K562 (cell line): Measurements from ENCODE around the gene KMT2E.

Experiments
- CEBPB ChIP-seq: fragments of 450-650 bp; IDR thresholded peaks from 2 replicates; pipeline ENCODE4 v1.6.1; 2016; ENCODE audit warnings: missing genetic modification characterization, missing compliant biosample characterization
- HDAC2 ChIP-seq: fragments of 450-650 bp; IDR thresholded peaks from 2 replicates; pipeline ENCODE4 v1.6.1; 2016; ENCODE audit warnings: mild to moderate bottlenecking
- MXI1 ChIP-seq: IDR thresholded peaks from 2 replicates; pipeline ENCODE4 v1.6.1; 2011; ENCODE audit warnings: low read depth, mild to moderate bottlenecking, improper control_type of control experiment, low read length
- TAF15 ChIP-seq: fragments of 200-400 bp; formaldehyde crosslinking; IDR thresholded peaks from 2 replicates; pipeline ENCODE4 v1.6.1; 2017; ENCODE audit warnings: mild to moderate bottlenecking, low read depth, low read length, moderate library complexity
- ZBTB43 ChIP-seq: sonication (generic); formaldehyde crosslinking; IDR thresholded peaks from 2 replicates; pipeline ENCODE4 v1.8.0; 2023; ENCODE audit warnings: mild to moderate bottlenecking, missing genetic modification reagents
- ZC3H11A ChIP-seq: IDR thresholded peaks from 2 replicates; pipeline ENCODE4 v1.6.1; 2012; ENCODE audit warnings: low read depth, low read length, improper control_type of control experiment
- ZNF274 ChIP-seq: IDR thresholded peaks from 2 replicates; pipeline ENCODE4 v1.6.1; 2011; ENCODE audit warnings: low read depth, mild to moderate bottlenecking, low read length, moderate library complexity, borderline replicate concordance

GRCh38 chr7:105022458-105022857, 8.5 kb downstream of the KMT2E start:
- TF ChIP-seq HDAC2 (no peak), ZNF274 (no peak), TAF15 (no peak), ZC3H11A (no peak), CEBPB (no peak), ZBTB43 (CRISPR knock-in tag) (no peak), MXI1 (no peak)
